ENCODE results near the gene UNG. TPM values are rescaled to one million over a fixed set of nuclear protein-coding genes. Genes with fewer than 3 reads are reported as not detected.

Gene UNG
- total and polyA plus RNA-seq, 9 of the 15 experiments (the other 6 are each of a cell fraction or from before 2014, with no cell fraction given) = 8.4 to 59.8 (median 41.0) TPM

- TF ChIP-seq AFF1 (IDR thresholded peaks at IDR 0.05; ENCODE audit: low read depth in 1 of 2, partially characterized antibody in 2 of 2) (no peak), ZHX1 (conservative IDR thresholded peaks at IDR 0.05; ENCODE audit: low read length) (no peak), RBM34 (IDR thresholded peaks at IDR 0.05; ENCODE audit: borderline replicate concordance, insufficient read depth, low read length) (no peak)
These were observed 7.8 kb downstream of the UNG start (continued) for GRCh38 chr12:109105176-109105575.

Data from K562 (cell line).